HG02970 (cell line): Measurements from ENCODE around the gene EPHA7.

Source experiments
- ATAC-seq: cut with Tn5 transposase; IDR thresholded peaks from one replicate; pipeline ENCODE4 v1.9.1; 2021; ENCODE audit warnings: mild to moderate bottlenecking, moderate library complexity, moderate number of reproducible peaks; ENCODE audit not compliant: unreplicated experiment, low FRiP score

The EPHA7 gene

DNA sequence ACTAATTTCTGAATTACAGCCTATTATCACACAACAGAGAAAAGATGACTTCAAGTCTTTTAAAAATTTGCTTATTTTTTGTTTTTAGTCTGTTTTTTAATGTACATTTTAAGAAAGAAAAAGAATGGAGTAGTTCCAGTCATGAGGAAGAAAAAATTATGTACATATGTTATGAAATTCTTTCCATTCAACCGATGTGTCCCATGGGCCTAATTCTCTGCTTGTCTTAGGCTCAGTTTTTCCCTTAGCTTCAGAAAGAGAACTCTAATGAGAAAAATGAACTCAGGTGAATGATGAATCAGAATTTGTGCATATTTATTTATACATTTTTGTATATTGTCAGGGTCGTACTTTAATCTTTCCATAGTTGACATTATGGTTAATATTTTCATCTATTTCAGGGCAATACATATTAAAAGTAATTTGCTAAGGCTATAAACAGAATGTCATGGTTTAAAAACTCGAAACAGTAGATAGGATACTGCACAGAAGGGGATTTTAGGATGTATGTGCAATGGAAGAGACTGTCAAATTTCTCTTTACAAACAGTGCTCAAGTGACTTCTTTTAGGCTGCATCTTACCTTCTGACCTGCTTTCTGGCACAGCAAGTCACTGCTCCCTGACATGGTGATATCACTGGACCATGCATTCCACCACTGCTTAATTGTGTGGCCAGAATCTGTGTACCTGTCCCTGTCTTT lies 153.1 kb downstream of the EPHA7 start:
- no peak for ATAC-seq

DNA sequence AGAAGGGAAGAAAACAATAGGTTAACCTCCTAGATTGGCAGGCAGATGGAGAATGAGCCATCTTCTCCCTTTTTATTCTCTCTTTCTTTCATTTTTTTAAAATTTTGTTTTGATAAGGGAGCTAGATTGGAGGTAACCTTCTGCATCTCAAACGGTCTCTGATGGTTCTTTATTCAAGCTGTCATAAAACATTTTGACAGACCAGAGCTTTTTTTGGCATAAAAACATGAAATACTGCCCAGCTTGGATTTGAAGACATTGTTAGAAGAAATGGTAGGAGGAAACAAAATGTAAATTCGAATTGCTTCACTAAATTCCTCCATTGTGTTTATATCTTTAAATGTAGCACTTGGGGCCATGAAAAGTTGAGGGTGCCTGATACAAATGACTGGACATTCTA lies 158.5 kb downstream of the EPHA7 start:
- no peak for ATAC-seq

DNA sequence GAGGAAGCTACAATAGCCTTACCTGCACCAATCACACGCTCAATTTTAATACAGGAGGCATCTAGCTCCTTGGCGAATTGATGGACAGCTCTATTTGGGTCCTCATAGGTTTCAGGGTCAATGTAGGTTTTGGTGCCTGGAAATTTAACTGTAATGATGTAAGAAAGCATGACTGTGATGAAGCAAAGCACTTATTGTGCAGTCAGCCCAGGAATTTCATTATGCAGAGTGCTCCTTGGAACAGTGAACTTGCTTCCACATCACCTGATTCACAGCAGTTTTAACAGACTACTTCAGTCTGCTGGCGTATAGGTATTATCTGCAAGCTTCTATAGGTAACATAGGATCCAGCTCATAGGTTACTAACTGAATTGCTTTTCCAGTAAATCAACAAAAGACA lies 160.0 kb downstream of the EPHA7 start:
- ATAC-seq, result no peak

- no peak for ATAC-seq
These were observed 166.4 kb downstream of the EPHA7 start for GRCh38 chr6:93252930-93253329.

- ATAC-seq, result no peak
These were observed 170.7 kb downstream of the EPHA7 start for GRCh38 chr6:93248631-93249030.

GRCh38 chr6:93243231-93243778 lies 176.1 kb downstream of the EPHA7 start:
- no peak for ATAC-seq

GRCh38 chr6:93242049-93242448 lies 177.3 kb downstream of the EPHA7 start:
- no peak for ATAC-seq

- ATAC-seq, result no peak
These were observed 180.7 kb downstream of the EPHA7 start for GRCh38 chr6:93238632-93239031.

DNA sequence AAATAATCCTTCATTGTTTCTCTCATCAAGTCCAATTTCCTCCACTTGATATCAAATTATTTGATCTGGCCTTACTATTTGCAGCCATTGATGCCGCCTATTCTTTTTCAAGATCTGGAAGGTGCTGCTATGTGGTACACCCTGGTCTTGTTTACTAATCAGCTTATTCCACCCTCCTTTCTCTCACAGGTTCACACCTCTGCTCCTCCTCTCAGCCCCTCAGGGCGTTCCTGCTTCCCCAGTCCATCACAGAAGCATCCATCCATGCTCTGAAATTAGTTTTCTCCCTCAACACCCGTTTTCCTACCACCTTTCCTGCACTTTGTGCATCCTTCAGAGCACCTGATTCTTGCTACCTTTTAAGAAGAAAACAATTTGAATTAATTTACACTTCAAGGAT lies 183.6 kb downstream of the EPHA7 start:
- no peak for ATAC-seq

DNA sequence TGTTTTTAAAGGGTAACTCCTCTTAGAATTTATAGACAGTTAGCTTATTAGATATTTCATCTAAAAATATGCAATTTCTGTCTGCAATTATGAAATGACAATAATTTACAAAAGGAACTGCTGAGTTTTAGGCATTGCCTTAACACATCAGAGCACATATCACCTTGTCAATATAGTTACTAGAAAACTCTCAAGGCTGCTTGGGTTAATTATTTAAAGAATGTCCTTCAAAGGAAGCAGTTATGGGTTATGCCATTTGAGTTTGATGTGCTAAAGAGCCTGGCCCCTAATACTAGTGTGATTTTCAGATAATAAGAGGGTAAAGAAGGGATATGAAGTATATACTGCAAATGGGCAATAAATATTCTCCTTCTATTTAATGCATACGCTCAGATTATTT lies 192.5 kb downstream of the EPHA7 start:
- ATAC-seq, result no peak

- no peak for ATAC-seq
These were observed 197.1 kb downstream of the EPHA7 start for GRCh38 chr6:93222071-93222851.

GRCh38 chr6:93219447-93219846 lies 199.9 kb downstream of the EPHA7 start:
- no peak for ATAC-seq

GRCh38 chr6:93218096-93218495 lies 201.3 kb downstream of the EPHA7 start:
- ATAC-seq, result no peak

GRCh38 chr6:93213028-93213427 lies 206.3 kb downstream of the EPHA7 start:
- ATAC-seq, result no peak

- ATAC-seq, result no peak
These were observed 208.5 kb downstream of the EPHA7 start for GRCh38 chr6:93210908-93211307.

- ATAC-seq, result no peak
These were observed 210.0 kb downstream of the EPHA7 start for GRCh38 chr6:93209358-93209757.

DNA sequence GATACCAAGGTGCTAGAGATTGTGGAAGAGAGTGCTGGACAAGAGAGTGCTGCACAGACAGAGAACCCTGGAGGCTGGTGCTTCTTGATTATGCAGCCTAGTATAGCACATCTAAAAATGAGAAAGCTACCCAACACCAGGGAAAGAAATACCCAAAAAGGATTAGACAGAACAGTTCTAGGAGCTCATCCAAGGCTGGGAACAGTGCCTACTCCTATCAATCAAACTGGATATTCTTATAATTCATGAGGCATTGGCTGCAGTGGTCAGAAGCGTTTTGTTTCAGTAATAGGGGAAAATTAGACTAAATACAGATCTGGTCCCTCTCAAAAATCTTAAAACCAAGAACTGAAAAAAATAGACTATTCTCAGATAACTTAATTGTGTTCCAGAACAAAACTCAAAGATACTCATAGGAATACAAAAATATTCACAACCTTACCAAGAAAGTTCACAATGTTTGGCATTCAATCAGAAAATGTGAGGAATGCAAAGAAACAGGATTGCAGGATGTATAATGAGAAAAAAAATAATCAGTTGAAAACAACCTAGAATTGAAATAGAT lies 222.9 kb downstream of the EPHA7 start:
- ATAC-seq, result no peak

- no peak for ATAC-seq
These were observed 224.9 kb downstream of the EPHA7 start for GRCh38 chr6:93194480-93194879.

DNA sequence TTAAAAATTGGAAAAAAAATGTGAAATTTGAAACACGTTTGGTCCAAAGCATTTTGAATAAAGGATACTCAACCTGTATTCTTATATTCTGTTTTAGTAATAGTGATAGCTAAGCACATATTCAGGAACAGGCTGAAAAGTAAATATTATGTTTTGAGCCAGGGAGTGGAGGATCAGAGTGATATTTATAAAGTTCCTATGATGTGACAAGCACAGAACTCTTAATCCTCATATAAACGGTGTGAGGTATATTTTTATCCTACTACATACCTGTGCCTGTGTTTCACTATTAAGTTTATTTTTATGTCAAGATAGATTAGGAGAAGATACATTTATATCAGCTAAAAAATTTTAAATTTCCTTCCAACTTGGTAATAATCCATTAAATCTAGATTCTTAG lies 225.5 kb downstream of the EPHA7 start:
- ATAC-seq, result no peak
